ENCODE measurements around the gene ASF1B. TPM values are rescaled to one million over a fixed set of nuclear protein-coding genes. Genes with fewer than 3 reads are reported as not detected.

Gene ASF1B
- total RNA-seq, 1 donor from 2014 or later: 16.4 TPM

DNA sequence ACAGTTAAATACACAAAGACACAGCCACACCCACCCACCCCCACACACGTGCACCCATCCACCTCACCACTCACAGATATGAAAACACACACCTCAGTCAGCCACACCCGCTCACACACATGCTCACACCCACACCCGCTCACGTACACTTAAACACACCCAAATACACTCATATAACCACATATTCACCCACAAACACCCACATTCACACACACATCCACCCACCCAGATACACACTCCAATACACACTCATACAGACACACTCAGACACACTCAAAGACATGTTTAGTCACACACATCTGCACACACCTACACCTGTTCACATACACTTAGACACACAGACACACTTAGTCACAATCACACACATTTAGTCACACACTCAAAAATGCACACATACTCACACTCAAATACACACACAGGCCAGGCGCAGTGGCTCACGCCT is 39.0 kb upstream of the ASF1B start:
- no peak overlapping the region for H3K4me3 Mint-ChIP-seq
- H3K4me2 ChIP-seq: no peak overlapping the region
- peaks cover 14% of the 10 kb centered on the region for H4K20me1 ChIP-seq (ENCODE audit: low read depth)
- H3K27ac Mint-ChIP-seq: no peak overlapping the region
- H3K79me2 ChIP-seq (ENCODE audit: low read depth): no peaks in the 10 kb centered on the region
- H3K9me3 Mint-ChIP-seq: no peaks in the 10 kb centered on the region
- no peaks in the 10 kb centered on the region for H3K27me3 Mint-ChIP-seq (ENCODE audit: insufficient read depth, low read depth)
- no peaks in the 10 kb centered on the region for H3K27me3 ChIP-seq
- TF ChIP-seq EZH2phosphoT487 (IDR thresholded peaks at IDR 0.05) (no peak), EZH2 (IDR thresholded peaks at IDR 0.05) (no peak), CTCF (IDR thresholded peaks at IDR 0.05) (no peak)
- H3K4me1 Mint-ChIP-seq: peaks cover 6% of the 10 kb centered on the region
- H3F3A ChIP-seq (ENCODE audit: low read depth): no peaks in the 10 kb centered on the region
- no peak overlapping the region for H3K4me3 ChIP-seq
- no peaks in the 10 kb centered on the region for H3K36me3 ChIP-seq
- H2AFZ ChIP-seq (replicated peaks): no peak overlapping the region
- no peaks in the 10 kb centered on the region for H3K4me1 ChIP-seq
- peaks cover 28% of the 10 kb centered on the region for H3K36me3 Mint-ChIP-seq
- H3K27ac ChIP-seq: no peak overlapping the region
- H3K9me3 ChIP-seq (ENCODE audit: low read depth): no peaks in the 10 kb centered on the region
- H3K9ac ChIP-seq: no peak overlapping the region
- DNase-seq (ENCODE audit: low spot score): no peak

DNA sequence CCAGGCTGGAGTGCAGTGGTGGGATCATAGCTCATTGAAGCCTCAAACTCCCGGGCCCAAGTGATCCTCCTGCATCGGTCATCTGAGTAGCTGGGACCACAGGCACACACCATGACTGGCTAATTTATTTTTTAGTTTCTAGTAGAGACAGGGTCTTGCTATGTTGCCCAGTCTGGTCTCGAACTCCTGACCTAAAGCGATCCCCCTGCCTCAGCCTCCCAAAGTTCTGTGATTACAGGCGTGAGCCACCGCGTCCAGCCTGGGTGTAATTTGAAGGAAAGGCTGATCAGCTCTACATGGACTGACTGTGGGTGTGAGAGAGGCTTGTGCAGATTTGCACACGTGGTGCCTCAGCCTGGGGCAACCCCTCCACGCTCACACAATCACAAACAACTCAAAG is 38.5 kb upstream of the ASF1B start:
- no peaks in the 10 kb centered on the region for H3K36me3 ChIP-seq
- H3K4me1 ChIP-seq: no peaks in the 10 kb centered on the region
- no peak overlapping the region for H3K27ac ChIP-seq
- no peak overlapping the region for H3K4me2 ChIP-seq
- H3K27me3 ChIP-seq: no peaks in the 10 kb centered on the region
- H3K9ac ChIP-seq: no peak overlapping the region
- H3K4me1 Mint-ChIP-seq: peaks cover 6% of the 10 kb centered on the region
- no peak overlapping the region for H2AFZ ChIP-seq (replicated peaks)
- H3K79me2 ChIP-seq (ENCODE audit: low read depth): no peaks in the 10 kb centered on the region
- no peaks in the 10 kb centered on the region for H3K9me3 Mint-ChIP-seq
- H3K4me3 Mint-ChIP-seq: no peak overlapping the region
- no peaks in the 10 kb centered on the region for H3F3A ChIP-seq (ENCODE audit: low read depth)
- DNase-seq (ENCODE audit: low spot score): no peak
- no peak overlapping the region for H3K4me3 ChIP-seq
- H3K27me3 Mint-ChIP-seq (ENCODE audit: insufficient read depth, low read depth): no peaks in the 10 kb centered on the region
- TF ChIP-seq EZH2phosphoT487 (IDR thresholded peaks at IDR 0.05): no peak
- TF ChIP-seq EZH2 (IDR thresholded peaks at IDR 0.05): no peak
- no peak for TF ChIP-seq CTCF (IDR thresholded peaks at IDR 0.05)
- H3K27ac Mint-ChIP-seq: no peak overlapping the region
- H3K9me3 ChIP-seq (ENCODE audit: low read depth): no peaks in the 10 kb centered on the region
- H3K36me3 Mint-ChIP-seq: peaks cover 33% of the 10 kb centered on the region
- peaks cover 11% of the 10 kb centered on the region for H4K20me1 ChIP-seq (ENCODE audit: low read depth)

DNA sequence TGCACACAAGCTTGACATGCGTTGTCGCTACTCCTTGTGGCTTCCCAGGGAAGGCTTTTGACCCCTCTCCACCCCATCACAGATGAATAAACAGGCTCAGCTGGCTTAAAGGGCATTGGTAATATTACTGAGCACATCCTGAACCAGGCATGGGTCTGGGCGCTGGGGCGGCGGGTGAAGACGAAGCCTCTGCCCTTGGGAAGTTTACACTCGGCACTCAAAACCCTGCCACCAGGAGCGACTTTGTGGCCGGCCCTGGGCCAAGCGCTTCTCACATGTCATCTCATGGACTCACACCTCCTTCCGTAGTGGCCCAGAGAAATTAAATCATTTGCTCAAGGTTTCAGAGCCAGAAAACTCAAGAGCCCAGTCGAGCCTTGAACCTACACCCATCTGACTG is 32.6 kb upstream of the ASF1B start:
- Histone ChIP-seq H3K27ac (no peak overlapping the region), H3K36me3 (no peaks in the 10 kb centered on the region), H3K27me3 (no peaks in the 10 kb centered on the region), H3F3A (ENCODE audit: low read depth) (no peaks in the 10 kb centered on the region), H4K20me1 (ENCODE audit: low read depth) (peaks cover 36% of the 10 kb centered on the region), H3K4me1 (peaks cover 38% of the 10 kb centered on the region), H3K9ac (no peak overlapping the region), H3K4me3 (no peak overlapping the region), H3K79me2 (ENCODE audit: low read depth) (no peaks in the 10 kb centered on the region), H3K9me3 (ENCODE audit: low read depth) (no peaks in the 10 kb centered on the region), H3K4me2 (no peak overlapping the region), H2AFZ (replicated peaks) (no peak overlapping the region)
- H3K27ac Mint-ChIP-seq: no peak overlapping the region
- DNase-seq (ENCODE audit: low spot score): no peak
- H3K4me3 Mint-ChIP-seq: no peak overlapping the region
- no peak for TF ChIP-seq EZH2phosphoT487 (IDR thresholded peaks at IDR 0.05)
- no peak for TF ChIP-seq CTCF (IDR thresholded peaks at IDR 0.05)
- TF ChIP-seq EZH2 (IDR thresholded peaks at IDR 0.05): no peak
- peaks cover 16% of the 10 kb centered on the region for H3K4me1 Mint-ChIP-seq
- no peaks in the 10 kb centered on the region for H3K9me3 Mint-ChIP-seq
- peaks cover 3% of the 10 kb centered on the region for H3K27me3 Mint-ChIP-seq (ENCODE audit: insufficient read depth, low read depth)
- peaks cover 22% of the 10 kb centered on the region for H3K36me3 Mint-ChIP-seq
